ENCODE measurements around the gene MRE11. TPM values are rescaled to one million over a fixed set of nuclear protein-coding genes. Genes with fewer than 3 reads are reported as not detected.

The MRE11 gene
- total and polyA plus RNA-seq, 2 donors (not counting 1 experiment from before 2014, with no cell fraction given), result 5.7 to 53.5 TPM

DNA sequence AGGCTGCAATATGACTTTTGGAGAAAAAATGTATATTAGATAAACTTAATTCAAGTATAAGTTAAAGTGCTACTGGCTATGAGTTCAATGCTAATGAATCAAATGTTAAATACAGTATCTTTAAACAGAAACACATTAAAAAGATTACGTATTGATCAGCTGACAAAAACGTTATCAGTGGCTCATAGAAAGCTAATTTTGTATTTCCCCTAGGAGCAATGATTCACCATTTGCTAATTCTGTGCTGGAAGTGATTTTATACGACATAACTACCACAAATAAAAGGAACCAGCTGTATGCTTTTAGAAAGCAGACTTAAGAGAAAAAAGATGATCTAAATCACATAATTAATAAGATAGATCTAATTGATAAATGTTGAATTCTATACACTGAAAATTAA, 43.6 kb downstream of the MRE11 start:
- no peak overlapping the region for H3K27ac Mint-ChIP-seq
- peaks cover 9 to 16% of the 10 kb centered on the region in 2 experiments for H3K36me3 ChIP-seq (replicated peaks in 1 of 2; ENCODE audit: control extremely low read depth in 1 of 2, control insufficient read depth in 1 of 2, extremely low read depth in 1 of 2, insufficient read depth in 2 of 2, low read length in 1 of 2)
- H3K4me2 ChIP-seq (replicated peaks; ENCODE audit: low read depth, low read length, poor library complexity, severe bottlenecking), result no peak overlapping the region
- TF ChIP-seq, protein P1, sequence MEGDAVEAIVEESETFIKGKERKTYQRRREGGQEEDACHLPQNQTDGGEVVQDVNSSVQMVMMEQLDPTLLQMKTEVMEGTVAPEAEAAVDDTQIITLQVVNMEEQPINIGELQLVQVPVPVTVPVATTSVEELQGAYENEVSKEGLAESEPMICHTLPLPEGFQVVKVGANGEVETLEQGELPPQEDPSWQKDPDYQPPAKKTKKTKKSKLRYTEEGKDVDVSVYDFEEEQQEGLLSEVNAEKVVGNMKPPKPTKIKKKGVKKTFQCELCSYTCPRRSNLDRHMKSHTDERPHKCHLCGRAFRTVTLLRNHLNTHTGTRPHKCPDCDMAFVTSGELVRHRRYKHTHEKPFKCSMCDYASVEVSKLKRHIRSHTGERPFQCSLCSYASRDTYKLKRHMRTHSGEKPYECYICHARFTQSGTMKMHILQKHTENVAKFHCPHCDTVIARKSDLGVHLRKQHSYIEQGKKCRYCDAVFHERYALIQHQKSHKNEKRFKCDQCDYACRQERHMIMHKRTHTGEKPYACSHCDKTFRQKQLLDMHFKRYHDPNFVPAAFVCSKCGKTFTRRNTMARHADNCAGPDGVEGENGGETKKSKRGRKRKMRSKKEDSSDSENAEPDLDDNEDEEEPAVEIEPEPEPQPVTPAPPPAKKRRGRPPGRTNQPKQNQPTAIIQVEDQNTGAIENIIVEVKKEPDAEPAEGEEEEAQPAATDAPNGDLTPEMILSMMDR (IDR thresholded peaks at IDR 0.05), result no peak
- no peak for TF ChIP-seq EZH2 (IDR thresholded peaks at IDR 0.05; ENCODE audit: borderline replicate concordance, insufficient read depth, low read depth, low read length, poor library complexity, severe bottlenecking)
- H3K4me3 ChIP-seq (ENCODE audit: control extremely low read depth in 1 of 5, extremely low read depth in 1 of 5, insufficient read depth in 1 of 5, low read depth in 2 of 5, low read length in 4 of 5), result no peak overlapping the region
- no CpG with 5 or more reads among the region's 3 CpGs for WGBS (ENCODE audit: insufficient coverage)
- H3K4me1 Mint-ChIP-seq, result no peaks in the 10 kb centered on the region
- POLR2A ChIA-PET, result no interaction called here
- no peak for DNase-seq
- H3K79me2 ChIP-seq (ENCODE audit: control insufficient read depth, insufficient read depth, low read length), result no peaks in the 10 kb centered on the region
- no peak overlapping the region for H3K9ac ChIP-seq (ENCODE audit: low read length)
- no peaks in the 10 kb centered on the region for H3K4me1 ChIP-seq (ENCODE audit: control insufficient read depth in 2 of 2, insufficient read depth in 2 of 2, low read length in 2 of 2)
- CTCF ChIA-PET, result interaction anchor here (0.9 kb wide), 1 partner anchor 52 kb away, joined by 3 read pairs; no protein-coding TSS in a partner anchor
- ATAC-seq (ENCODE audit: low read depth), result no peak
- H4K20me1 ChIP-seq (ENCODE audit: control insufficient read depth, insufficient read depth, low read length, poor library complexity, severe bottlenecking), result no peaks in the 10 kb centered on the region
- no peak overlapping the region for H2AFZ ChIP-seq (ENCODE audit: insufficient read depth, low read depth, low read length, poor library complexity, severe bottlenecking)
- no peaks in the 10 kb centered on the region for H3K9me3 ChIP-seq (ENCODE audit: control extremely low read depth in 1 of 3, control insufficient read depth in 2 of 3, insufficient read depth in 1 of 3, low read length in 2 of 3)
- no peak overlapping the region for H3K27ac ChIP-seq (ENCODE audit: low read length in 2 of 2)
- H3K27me3 Mint-ChIP-seq, result no peaks in the 10 kb centered on the region
- no peaks in the 10 kb centered on the region for H3K27me3 ChIP-seq (replicated peaks in 1 of 4; ENCODE audit: control extremely low read depth in 1 of 4, control insufficient read depth in 3 of 4, insufficient read depth in 4 of 4, low read length in 3 of 4)
- H3K4me3 Mint-ChIP-seq, result no peak overlapping the region
- intact Hi-C loops (cut with micrococcal nuclease), result no loop called here
- H3K9me3 Mint-ChIP-seq (ENCODE audit: insufficient read depth), result peaks cover 2% of the 10 kb centered on the region

DNA sequence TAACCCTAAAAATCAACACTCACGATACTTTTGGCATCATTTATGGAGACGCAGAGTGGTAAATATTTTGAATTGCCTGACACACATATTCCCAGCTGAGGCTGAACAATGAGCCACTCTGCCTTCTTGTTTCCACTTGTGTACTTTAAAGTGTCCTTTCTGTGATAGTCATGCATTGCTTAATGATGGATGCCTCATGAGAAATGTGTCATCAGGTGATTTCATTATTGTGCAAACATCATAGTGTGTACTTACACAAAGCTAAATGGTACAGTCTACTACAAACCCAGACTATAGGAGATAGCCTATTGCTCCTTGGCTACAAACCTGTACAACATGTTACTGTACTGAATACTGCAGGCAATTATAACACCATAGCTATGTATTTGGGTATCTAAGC, 44.2 kb downstream of the MRE11 start:
- ChIA-PET CTCF (no interaction called here), POLR2A (no interaction called here)
- no peak for TF ChIP-seq EZH2 (IDR thresholded peaks at IDR 0.05; ENCODE audit: borderline replicate concordance, insufficient read depth, low read depth, low read length, poor library complexity, severe bottlenecking)
- TF ChIP-seq, protein P1 (IDR thresholded peaks at IDR 0.05), result no peak
- H3K9me3 ChIP-seq (ENCODE audit: control extremely low read depth in 1 of 3, control insufficient read depth in 2 of 3, insufficient read depth in 1 of 3, low read length in 2 of 3), result no peaks in the 10 kb centered on the region
- H3K79me2 ChIP-seq (ENCODE audit: control insufficient read depth, insufficient read depth, low read length), result no peaks in the 10 kb centered on the region
- no peak overlapping the region for H3K4me3 ChIP-seq (ENCODE audit: control extremely low read depth in 1 of 5, extremely low read depth in 1 of 5, insufficient read depth in 1 of 5, low read depth in 2 of 5, low read length in 4 of 5)
- Mint-ChIP-seq H3K27ac (no peak overlapping the region), H3K4me3 (no peak overlapping the region), H3K9me3 (ENCODE audit: insufficient read depth) (peaks cover 2% of the 10 kb centered on the region), H3K27me3 (no peaks in the 10 kb centered on the region), H3K4me1 (no peaks in the 10 kb centered on the region)
- H3K36me3 ChIP-seq (replicated peaks in 1 of 2; ENCODE audit: control extremely low read depth in 1 of 2, control insufficient read depth in 1 of 2, extremely low read depth in 1 of 2, insufficient read depth in 2 of 2, low read length in 1 of 2), result peaks cover 10 to 19% of the 10 kb centered on the region in 2 experiments
- 100% methylated on average over 2 of the region's 2 CpGs for WGBS (ENCODE audit: insufficient coverage)
- no peak for DNase-seq
- no peak overlapping the region for H2AFZ ChIP-seq (ENCODE audit: insufficient read depth, low read depth, low read length, poor library complexity, severe bottlenecking)
- H3K4me2 ChIP-seq (replicated peaks; ENCODE audit: low read depth, low read length, poor library complexity, severe bottlenecking), result no peak overlapping the region
- H3K27me3 ChIP-seq (replicated peaks in 1 of 4; ENCODE audit: control extremely low read depth in 1 of 4, control insufficient read depth in 3 of 4, insufficient read depth in 4 of 4, low read length in 3 of 4), result no peaks in the 10 kb centered on the region
- H3K27ac ChIP-seq (ENCODE audit: low read length in 2 of 2), result no peak overlapping the region
- intact Hi-C loops (cut with micrococcal nuclease), result no loop called here
- ATAC-seq (ENCODE audit: low read depth), result no peak
- no peaks in the 10 kb centered on the region for H4K20me1 ChIP-seq (ENCODE audit: control insufficient read depth, insufficient read depth, low read length, poor library complexity, severe bottlenecking)
- no peaks in the 10 kb centered on the region for H3K4me1 ChIP-seq (ENCODE audit: control insufficient read depth in 2 of 2, insufficient read depth in 2 of 2, low read length in 2 of 2)
- no peak overlapping the region for H3K9ac ChIP-seq (ENCODE audit: low read length)

Data from B cell (primary cell).